ENCODE measurements around the gene C11orf52. TPM values are rescaled to one million over a fixed set of nuclear protein-coding genes. Genes with fewer than 3 reads are reported as not detected.
"Not testable (repeated sequence)": the region's sequence is repeated elsewhere in the genome, so short reads cannot be mapped to it uniquely, and the experiment has no call there.

Gene C11orf52
- total RNA-seq, 2 donors from 2014 or later, result 1.6 to 1.7 TPM

- not testable (repeated sequence) for DNase-seq (ENCODE audit: low spot score)
- intact Hi-C loops (cut with DNase I), result loop anchor here in 1 of 2 donors (10.0 kb wide), 1 partner anchor 58 kb away; the partner anchor contains the start of genes ALG9, CFAP68 and FDXACB1
Observed at GRCh38 chr11:111933176-111933575, 14.5 kb downstream of the C11orf52 start.

DNA sequence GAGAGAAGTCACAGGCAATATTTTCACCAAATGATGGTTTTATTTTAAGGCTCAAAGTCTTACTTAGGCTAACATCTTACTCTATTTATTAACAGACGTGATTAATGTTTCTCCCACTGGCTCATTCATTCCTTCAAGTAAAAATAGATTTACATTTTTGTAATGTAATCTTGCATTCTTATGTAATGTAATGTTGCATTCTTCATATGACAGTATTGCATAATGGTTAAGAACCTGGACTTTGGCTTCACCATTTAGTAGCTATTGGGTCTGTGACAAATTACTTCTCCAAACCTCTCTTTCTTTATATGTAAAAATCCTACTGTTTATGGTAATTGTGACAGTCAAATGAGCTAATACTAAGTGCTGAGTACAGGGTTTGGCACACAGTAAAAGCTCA, 15.2 kb downstream of the C11orf52 start:
- DNase-seq (ENCODE audit: low spot score), result no peak
- intact Hi-C loops (cut with DNase I), result loop anchor here in 1 of 2 donors (10.0 kb wide), 1 partner anchor 59 kb away; the partner anchor contains the start of genes ALG9, CFAP68 and FDXACB1

- intact Hi-C loops (cut with DNase I), result loop anchor here in 1 of 2 donors (10.0 kb wide), 1 partner anchor 60 kb away; the partner anchor contains the start of genes ALG9, CFAP68 and FDXACB1
- no peak for DNase-seq (ENCODE audit: low spot score)
Observed at GRCh38 chr11:111934306-111934705, 15.6 kb downstream of the C11orf52 start.

DNA sequence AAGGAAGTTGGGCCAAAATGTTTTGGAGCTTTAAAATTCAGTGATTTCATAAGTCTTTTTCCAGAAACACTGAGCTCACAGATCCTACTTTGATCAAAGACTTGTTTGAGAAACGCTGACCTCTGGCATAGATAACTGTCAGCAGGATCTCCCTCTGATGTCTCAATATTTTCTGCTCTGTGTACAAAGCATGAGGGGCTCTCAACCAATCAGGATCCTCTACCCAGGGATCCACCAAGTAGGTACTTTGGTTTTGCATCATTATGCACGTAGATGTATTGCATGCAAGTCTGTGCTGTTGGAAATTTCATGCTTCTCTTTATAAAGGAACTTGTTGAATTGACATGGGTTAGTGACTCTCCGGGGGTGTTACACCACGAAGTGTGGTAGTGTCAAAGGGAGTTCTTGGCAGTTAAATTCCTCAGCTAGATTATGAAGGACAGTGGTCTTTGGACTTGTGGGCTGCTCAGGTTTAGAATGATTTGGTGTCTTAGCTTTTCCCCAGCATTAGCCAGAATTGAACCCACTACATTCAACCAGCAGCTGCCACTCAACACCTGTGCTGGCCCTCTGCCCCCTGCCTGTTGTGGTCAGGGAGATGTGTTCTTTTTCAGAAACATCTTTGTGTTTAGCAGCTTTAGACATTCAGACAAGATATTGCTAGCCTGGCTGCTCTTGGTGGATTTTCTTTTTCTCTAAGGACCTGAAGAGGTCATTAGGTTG, 16.8 kb downstream of the C11orf52 start:
- intact Hi-C loops (cut with DNase I), result loop anchor here (5.0 to 10.0 kb wide), 3 partner anchors 42 to 1208 kb away; partner anchors contain the start of genes ALG9 (in 1 of the 2), CFAP68 (in 1 of the 2) and FDXACB1 (in 1 of the 2)
- DNase-seq (ENCODE audit: low spot score), result peak; percentile 25

DNA sequence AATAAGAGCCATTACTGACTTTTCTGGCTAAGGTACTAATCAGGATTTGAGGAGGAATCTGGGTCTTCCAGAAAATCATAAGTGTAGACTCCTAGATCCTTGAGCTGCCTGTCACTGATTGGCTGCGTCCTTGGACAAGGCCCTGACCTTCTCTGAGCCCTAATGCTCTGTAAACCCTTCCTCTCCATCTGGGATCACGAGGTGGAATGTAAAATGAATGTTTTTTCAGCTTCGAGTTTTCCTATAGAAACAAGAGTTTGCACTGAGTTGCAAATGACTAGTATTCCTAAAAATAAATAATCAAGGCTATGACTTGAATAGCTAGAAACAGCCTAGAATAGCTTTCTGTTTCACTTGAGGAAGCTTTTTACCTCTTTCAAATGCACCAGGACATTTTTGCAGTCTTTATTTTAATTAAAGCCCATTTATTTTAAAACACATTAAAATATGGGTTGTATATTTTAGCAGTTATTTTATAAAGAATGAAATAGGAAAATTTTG, 17.4 kb downstream of the C11orf52 start:
- intact Hi-C loops (cut with DNase I), result loop anchor here (5.0 to 10.0 kb wide), 3 partner anchors 41 to 1209 kb away; partner anchors contain the start of genes ALG9 (in 1 of the 2), CFAP68 (in 1 of the 2) and FDXACB1 (in 1 of the 2)
- DNase-seq (ENCODE audit: low spot score), result no peak

DNA sequence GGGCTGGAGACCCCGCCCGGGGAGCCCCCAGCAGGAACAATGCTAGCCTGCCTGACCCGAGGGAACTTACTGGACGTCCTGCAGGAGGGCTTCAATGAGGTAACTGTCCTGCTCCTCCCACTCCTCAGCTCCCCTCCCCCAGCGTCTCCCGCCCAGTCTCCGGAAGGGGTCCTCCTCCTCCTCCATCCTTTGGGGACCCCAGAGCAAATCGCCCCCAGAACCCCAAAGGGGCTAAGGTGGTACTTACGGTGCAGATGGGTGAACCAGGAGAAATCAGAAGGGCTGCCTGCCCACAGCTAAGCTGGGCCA, 18.7 kb downstream of the C11orf52 start:
- intact Hi-C loops (cut with DNase I), result loop anchor here (5.0 to 10.0 kb wide), 3 partner anchors 40 to 1210 kb away; partner anchors contain the start of genes ALG9 (in 1 of the 2), CFAP68 (in 1 of the 2) and FDXACB1 (in 1 of the 2)
- DNase-seq (ENCODE audit: low spot score), result peak; percentile 80

GRCh38 chr11:111937844-111938243, 19.1 kb downstream of the C11orf52 start:
- peak; percentile 68 for DNase-seq (ENCODE audit: low spot score)
- intact Hi-C loops (cut with DNase I), result loop anchor here (5.0 to 10.0 kb wide), 3 partner anchors 39 to 1211 kb away; partner anchors contain the start of genes ALG9 (in 1 of the 2), CFAP68 (in 1 of the 2) and FDXACB1 (in 1 of the 2)

DNA sequence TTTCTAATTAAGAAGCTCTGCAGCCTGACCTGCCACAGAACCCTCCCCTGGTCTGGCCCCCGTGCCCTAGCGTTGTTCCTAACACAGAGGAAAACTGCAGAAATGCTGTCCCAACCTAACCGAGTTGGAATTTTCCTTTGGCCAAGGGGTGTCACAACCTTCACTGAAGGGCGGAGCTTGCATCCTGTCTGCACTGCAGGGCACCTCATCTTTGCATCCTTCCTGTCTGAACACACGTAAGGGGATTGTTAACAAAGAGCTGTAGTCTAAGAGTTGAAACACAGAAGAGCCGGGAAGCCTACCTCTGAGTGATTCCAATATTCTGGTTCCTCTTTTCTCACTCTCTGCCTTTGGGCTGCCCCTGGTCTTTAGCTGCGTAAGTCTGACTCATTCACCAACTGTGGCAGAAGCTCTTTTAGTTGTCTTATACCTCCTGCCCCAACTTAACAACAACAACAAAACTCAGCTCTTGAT, 20.0 kb downstream of the C11orf52 start:
- DNase-seq (ENCODE audit: low spot score), result peak; percentile 63
- intact Hi-C loops (cut with DNase I), result loop anchor here (5.0 to 10.0 kb wide), 3 partner anchors 39 to 1211 kb away; partner anchors contain the start of genes ALG9 (in 1 of the 2), CFAP68 (in 1 of the 2) and FDXACB1 (in 1 of the 2)

- intact Hi-C loops (cut with DNase I), result loop anchor here (5.0 to 10.0 kb wide), 3 partner anchors 37 to 1213 kb away; partner anchors contain the start of genes ALG9 (in 1 of the 2), CFAP68 (in 1 of the 2) and FDXACB1 (in 1 of the 2)
- no peak for DNase-seq (ENCODE audit: low spot score)
Observed at GRCh38 chr11:111939836-111940604, 21.3 kb downstream of the C11orf52 start.

DNA sequence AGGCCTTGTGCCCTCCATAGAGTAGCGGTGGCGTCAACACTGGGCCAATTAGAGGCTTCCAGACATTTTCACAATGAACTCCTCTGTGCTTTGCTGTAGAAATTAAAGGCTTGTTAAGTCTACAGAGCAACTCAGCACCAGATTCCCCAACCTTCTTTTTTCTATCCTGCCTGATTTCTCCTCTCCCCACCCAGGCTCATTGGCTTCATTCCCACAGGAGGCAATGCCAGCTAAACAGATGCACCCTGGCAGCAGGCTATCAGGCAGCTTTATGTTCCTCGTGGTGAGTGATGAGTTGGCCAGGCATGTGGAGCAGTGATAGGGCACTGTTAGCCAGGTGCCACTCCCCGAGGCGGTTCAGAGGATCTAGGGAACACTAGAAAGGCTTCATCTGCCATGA, 23.2 kb downstream of the C11orf52 start:
- intact Hi-C loops (cut with DNase I), result no loop called here
- DNase-seq (ENCODE audit: low spot score), result peak; percentile 30

DNA sequence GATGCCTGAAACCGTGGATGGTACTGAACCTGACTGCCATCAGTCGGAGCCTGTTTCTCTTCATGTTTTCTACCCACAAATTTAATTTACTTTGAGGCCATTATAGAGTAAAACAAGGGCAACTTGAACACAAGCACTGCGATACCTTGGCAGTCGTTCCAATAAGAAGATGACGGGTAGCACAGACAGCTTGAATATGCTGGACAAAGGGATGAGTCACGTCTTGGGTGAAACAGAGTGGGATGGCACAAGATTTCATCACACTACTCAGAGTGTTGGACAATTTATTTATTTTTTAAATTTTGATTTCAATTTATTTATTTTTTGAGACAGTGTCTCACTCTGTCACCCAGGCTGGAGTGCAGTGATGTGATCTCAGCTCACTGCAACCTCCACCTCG, 24.1 kb downstream of the C11orf52 start:
- intact Hi-C loops (cut with DNase I), result no loop called here
- DNase-seq (ENCODE audit: low spot score), result no peak

- intact Hi-C loops (cut with DNase I), result loop anchor here in 1 of 2 donors (1.0 kb wide), 1 partner anchor 39 kb away; no protein-coding TSS in a partner anchor
- no peak for DNase-seq (ENCODE audit: low spot score)
Observed at GRCh38 chr11:111944139-111944538, 25.4 kb downstream of the C11orf52 start.

- intact Hi-C loops (cut with DNase I), result loop anchor here in 1 of 2 donors (1.0 kb wide), 1 partner anchor 39 kb away; no protein-coding TSS in a partner anchor
- peak; percentile 34 for DNase-seq (ENCODE audit: low spot score)
Observed at GRCh38 chr11:111944651-111945051, 25.9 kb downstream of the C11orf52 start.

GRCh38 chr11:111945198-111945597, 26.5 kb downstream of the C11orf52 start:
- DNase-seq (ENCODE audit: low spot score), result no peak
- intact Hi-C loops (cut with DNase I), result no loop called here

DNA sequence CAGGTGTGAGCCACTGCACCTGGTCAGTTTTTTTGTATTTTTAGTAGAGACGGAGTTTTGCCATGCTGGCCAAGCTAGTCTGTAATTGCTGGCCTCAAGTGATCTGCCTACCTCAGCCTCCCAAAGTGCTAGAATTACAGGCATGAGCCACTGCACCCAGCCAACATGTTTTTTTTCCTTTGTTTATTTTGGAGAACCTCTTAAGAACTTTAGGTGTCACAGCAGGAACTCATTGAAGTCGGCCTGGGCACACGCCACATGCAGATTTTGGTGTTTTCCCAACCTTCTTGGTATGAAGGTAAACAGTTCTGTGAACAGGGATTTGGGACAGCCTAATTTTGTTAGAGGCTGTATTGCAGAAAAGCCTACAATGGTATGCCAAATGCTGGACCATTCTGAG, 27.8 kb downstream of the C11orf52 start:
- no peak for DNase-seq (ENCODE audit: low spot score)
- intact Hi-C loops (cut with DNase I), result no loop called here

DNA sequence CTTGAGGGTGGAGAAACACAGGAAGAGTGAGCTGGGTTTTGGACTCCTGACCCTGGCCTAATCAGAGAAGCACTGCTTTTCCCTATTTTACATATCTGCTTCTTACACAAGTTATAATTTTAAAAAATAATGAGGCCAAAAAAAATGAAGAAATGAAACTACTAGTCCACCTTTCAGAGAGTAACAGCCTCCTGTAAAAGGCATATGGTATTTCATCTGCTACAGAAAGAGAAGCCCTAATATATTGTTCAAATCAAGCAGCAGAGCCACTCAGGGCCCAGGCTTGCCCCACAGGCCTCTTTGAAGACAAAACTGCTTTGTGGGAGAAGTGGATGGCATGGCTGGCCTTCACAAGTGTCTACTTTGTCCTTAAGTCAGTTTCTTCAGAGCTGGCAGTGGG, 28.4 kb downstream of the C11orf52 start:
- no peak for DNase-seq (ENCODE audit: low spot score)
- intact Hi-C loops (cut with DNase I), result no loop called here

DNA sequence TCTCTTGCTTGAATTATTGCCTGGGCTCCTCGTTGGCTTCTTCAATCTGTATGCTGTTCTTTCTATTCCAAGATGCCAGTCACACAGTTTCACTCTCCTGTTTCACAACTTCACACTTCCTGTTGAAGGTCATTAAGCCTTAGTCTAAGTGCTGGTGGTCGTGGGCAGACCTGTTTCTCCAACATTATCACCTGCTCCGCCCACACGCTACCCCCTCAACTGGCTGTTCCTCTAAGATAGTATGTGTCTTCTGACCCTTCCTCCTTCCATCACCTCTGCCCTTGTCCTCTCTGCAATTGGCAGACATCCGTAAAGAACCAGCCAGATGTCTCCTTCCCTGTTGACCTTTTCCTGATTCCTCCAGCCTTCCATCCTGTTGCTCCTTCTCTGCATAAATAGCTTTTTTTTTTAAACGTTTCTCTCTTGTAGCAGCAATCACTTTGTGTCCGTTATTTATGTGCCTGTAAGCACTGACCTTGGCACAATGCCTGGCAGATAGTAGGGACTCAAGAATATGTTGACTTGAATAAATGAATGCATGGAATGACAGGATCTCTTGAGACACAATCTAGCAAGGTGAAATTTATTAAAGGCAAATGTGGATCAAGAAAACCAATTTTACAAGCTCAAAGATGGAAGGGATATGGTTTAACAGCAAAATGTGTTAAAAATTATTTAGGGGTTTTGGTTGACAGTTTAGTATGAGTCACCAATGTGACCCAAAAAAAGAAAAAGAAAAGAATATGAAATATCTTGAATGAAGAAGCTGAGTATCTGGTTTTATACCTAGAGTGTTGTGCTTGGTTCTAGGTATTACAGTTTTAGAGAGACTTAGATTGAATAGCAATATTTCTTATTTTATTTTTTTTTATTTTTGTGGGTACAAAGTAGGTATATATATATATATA, 31.1 kb downstream of the C11orf52 start:
- intact Hi-C loops (cut with DNase I), result no loop called here
- no peak for DNase-seq (ENCODE audit: low spot score)

GRCh38 chr11:111951565-111951964, 32.9 kb downstream of the C11orf52 start:
- no peak for DNase-seq (ENCODE audit: low spot score)
- intact Hi-C loops (cut with DNase I), result no loop called here

All from posterior vena cava (tissue), 2 donors.